SK-N-SH (cell line): Measurements from ENCODE around the gene CSKMT. TPM values are rescaled to one million over a fixed set of nuclear protein-coding genes. Genes with fewer than 3 reads are reported as not detected.

Experiments
- CTCF ChIA-PET: fragments of 300-600, 350-600 bp; formaldehyde crosslinking; extraction: SDS; loops from one replicate; lab custom pipeline; 2021; lab: Yijun Ruan, JAX
- POLR2A ChIA-PET: fragments of 350-600 bp; sonication (Branson Sonifier 250); formaldehyde crosslinking; extraction: SDS; loops from one replicate; lab custom pipeline; 2020; ENCODE audit warnings: antibody characterized with exemption, inconsistent platforms; lab: Yijun Ruan, JAX
- DNase-seq: peaks from one replicate; pipeline ENCODE4 v3.0.0; 2012
- H2AFZ ChIP-seq: fragments of 200-600 bp; sonication (generic); 2 replicates; pipeline ENCODE4 v1.8.1; 2016; ENCODE audit warnings: antibody characterized with exemption, mild to moderate bottlenecking, low read depth
- H3F3A ChIP-seq: fragments of 200-600 bp; sonication (generic); replicated peaks from 2 replicates; pipeline ENCODE3; 2016; ENCODE audit warnings: antibody characterized with exemption, mild to moderate bottlenecking; ENCODE audit not compliant: insufficient read depth
- H3K27ac ChIP-seq, 2 experiments: fragments of 200-500 bp in 1 of 2; fragments of 200-600 bp in 1 of 2; sonication (Bioruptor generic) in 1 of 2; sonication (generic), shearing (Covaris generic) in 1 of 2; 2 replicates each; pipeline versions ENCODE4 v1.5.1 to v1.6.1; 2014 to 2016; ENCODE audit warnings: low read depth in 2 of 2, inconsistent platforms in 1 of 2, low read length in 1 of 2, mild to moderate bottlenecking in 1 of 2, mixed read lengths in 1 of 2
- H3K27me3 ChIP-seq: fragments of 200-600 bp; sonication (generic), shearing (Covaris generic); 2 replicates; pipeline ENCODE4 v1.6.1; 2016; ENCODE audit warnings: mixed run types; ENCODE audit not compliant: insufficient read depth
- H3K36me3 ChIP-seq, 2 experiments: fragments of 200-500 bp in 1 of 2; fragments of 200-600 bp in 1 of 2; sonication (Bioruptor generic) in 1 of 2; sonication (generic) in 1 of 2; replicated peaks in 1 of 2; 2 replicates each; pipeline versions ENCODE3 to v1.5.1; 2014 to 2016; ENCODE audit warnings: low read length in 1 of 2, mild to moderate bottlenecking in 1 of 2; ENCODE audit not compliant: insufficient read depth in 2 of 2, control insufficient read depth in 1 of 2
- H3K4me1 ChIP-seq, 2 experiments: fragments of 200-500 bp in 1 of 2; fragments of 200-600 bp in 1 of 2; sonication (Bioruptor generic) in 1 of 2; sonication (generic), shearing (Covaris generic) in 1 of 2; 2 replicates each; pipeline versions ENCODE4 v1.5.1 to v1.6.1; 2014 to 2016; ENCODE audit warnings: low read depth in 1 of 2, low read length in 1 of 2, mixed run types in 1 of 2; ENCODE audit not compliant: insufficient read depth in 2 of 2, control insufficient read depth in 1 of 2
- H3K4me2 ChIP-seq: fragments of 200-600 bp; sonication (generic), shearing (Covaris generic); 2 replicates; pipeline ENCODE4 v1.6.1; 2017; ENCODE audit warnings: mixed run types
- H3K4me3 ChIP-seq, 2 experiments: fragments of 200-500 bp in 1 of 2; fragments of 200-600 bp in 1 of 2; sonication (Bioruptor generic) in 1 of 2; sonication (generic), shearing (Covaris generic) in 1 of 2; 2 replicates each; pipeline versions ENCODE4 v1.5.1 to v1.8.1; 2014 to 2016; ENCODE audit warnings: low read depth in 2 of 2, inconsistent platforms in 1 of 2, low read length in 1 of 2, mild to moderate bottlenecking in 1 of 2, mixed read lengths in 1 of 2, moderate library complexity in 1 of 2
- H3K79me2 ChIP-seq: fragments of 200-600 bp; sonication (generic); 2 replicates; pipeline ENCODE4 v1.8.1; 2017; ENCODE audit warnings: mild to moderate bottlenecking; ENCODE audit not compliant: insufficient read depth
- H3K9ac ChIP-seq: fragments of 200-600 bp; sonication (generic); 2 replicates; pipeline ENCODE4 v1.6.1; 2017; ENCODE audit warnings: mixed run types
- H3K9me2 ChIP-seq: fragments of 200-600 bp; sonication (generic); 2 replicates; pipeline ENCODE4 v1.6.1; 2017; ENCODE audit warnings: mixed run types
- H3K9me3 ChIP-seq: fragments of 200-600 bp; sonication (generic); 2 replicates; pipeline ENCODE4 v1.6.1; 2017; ENCODE audit warnings: mixed run types, mild to moderate bottlenecking, moderate library complexity
- H4K20me1 ChIP-seq: fragments of 200-600 bp; sonication (generic); 2 replicates; pipeline ENCODE4 v1.6.1; 2017; ENCODE audit warnings: mild to moderate bottlenecking, mixed run types; ENCODE audit not compliant: insufficient read depth
- FOSL2 ChIP-seq: IDR thresholded peaks from 2 replicates; pipeline ENCODE4 v1.4.0; 2012; ENCODE audit warnings: low read depth, mild to moderate bottlenecking, moderate library complexity, borderline replicate concordance
- FOXJ3 ChIP-seq: sonication (generic); formaldehyde crosslinking; IDR thresholded peaks from 2 replicates; pipeline ENCODE4 v1.5.1; 2020; ENCODE audit warnings: mild to moderate bottlenecking, missing genetic modification reagents
- FOXM1 ChIP-seq: IDR thresholded peaks from 2 replicates; pipeline ENCODE4 v1.4.0; 2012; ENCODE audit warnings: low read depth, mild to moderate bottlenecking
- GABPA ChIP-seq: IDR thresholded peaks from 2 replicates; pipeline ENCODE4 v1.4.0; 2012; ENCODE audit warnings: low read depth, mild to moderate bottlenecking
- JUND ChIP-seq: IDR thresholded peaks from 2 replicates; pipeline ENCODE4 v1.4.0; 2012
- POLR2AphosphoS5 ChIP-seq: IDR thresholded peaks from 2 replicates; pipeline ENCODE4 v1.6.1; 2012; ENCODE audit warnings: low read depth, low read length
- RAD21 ChIP-seq: IDR thresholded peaks from 2 replicates; pipeline ENCODE4 v1.6.1; 2012; ENCODE audit warnings: mild to moderate bottlenecking, low read length
- RCOR1 ChIP-seq: fragments of 150-350 bp; IDR thresholded peaks from 2 replicates; pipeline ENCODE4 v1.6.1; 2017; ENCODE audit warnings: antibody characterized with exemption, low read length
- TAF1 ChIP-seq: IDR thresholded peaks from 2 replicates; pipeline ENCODE4 v1.6.1; 2012; ENCODE audit warnings: low read depth, mild to moderate bottlenecking, low read length, moderate library complexity, borderline replicate concordance
- WGBS: methylation state at CpG from one replicate; pipeline ENCODE4 v1.1.6; 2017; ENCODE audit warnings: low lambda C conversion rate; 5-methylcytosine and 5-hydroxymethylcytosine counted together
- polyA plus RNA-seq, 3 experiments: library from polyadenylated mRNA; depleted of rRNA; stranded (reverse); fragments of >200 nt; gene quantifications; 2 replicates each; pipeline ENCODE4 v1.2.3, GENCODE V29; 2012
- TF ChIP-seq, protein P1 (sequence below): fragments of 200-600 bp; sonication (generic); IDR thresholded peaks from 2 replicates; pipeline ENCODE4 v1.6.1; 2017; ENCODE audit warnings: antibody characterized with exemption, mild to moderate bottlenecking, moderate library complexity
- TF ChIP-seq, protein P2 (sequence below): fragments of 150-350 bp; IDR thresholded peaks from 2 replicates; pipeline ENCODE4 v1.6.1; 2017; ENCODE audit warnings: antibody characterized with exemption, low read length, low read depth, borderline replicate concordance

The CSKMT gene
- polyA plus RNA-seq, 1 of the 3 experiments (the other 2 are of a cell fraction): 11.1 TPM

DNA sequence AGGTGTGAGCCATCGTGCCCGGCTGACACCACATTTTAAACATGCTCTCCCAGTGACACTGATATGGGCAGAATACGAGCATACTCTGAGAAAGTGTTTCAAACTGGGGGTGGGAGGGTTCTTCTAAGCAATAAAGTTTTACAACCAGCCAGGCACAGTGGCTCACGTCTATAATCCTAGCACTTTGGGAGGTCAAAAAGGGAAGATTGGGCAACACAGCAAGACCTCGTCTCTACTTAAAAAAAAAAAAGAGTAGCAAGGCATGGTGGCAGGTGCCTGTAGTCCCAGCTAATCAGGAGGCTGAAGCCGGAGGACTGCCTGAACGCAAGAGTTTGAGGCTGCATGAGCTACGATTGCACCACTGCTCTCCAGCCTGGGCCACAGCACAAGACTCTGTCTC, 20.9 kb upstream of the CSKMT start:
- H4K20me1 ChIP-seq: 0 out of 2 replicates have a peak, but pooled peaks cover 5% of the 10 kb centered on the region
- no peak overlapping the region for H3K4me2 ChIP-seq
- H3K27ac ChIP-seq: no peak overlapping the region
- 97% methylated on average over 8 of the region's 8 CpGs for WGBS
- TF ChIP-seq FOXM1: no peak
- TF ChIP-seq, protein P1, sequence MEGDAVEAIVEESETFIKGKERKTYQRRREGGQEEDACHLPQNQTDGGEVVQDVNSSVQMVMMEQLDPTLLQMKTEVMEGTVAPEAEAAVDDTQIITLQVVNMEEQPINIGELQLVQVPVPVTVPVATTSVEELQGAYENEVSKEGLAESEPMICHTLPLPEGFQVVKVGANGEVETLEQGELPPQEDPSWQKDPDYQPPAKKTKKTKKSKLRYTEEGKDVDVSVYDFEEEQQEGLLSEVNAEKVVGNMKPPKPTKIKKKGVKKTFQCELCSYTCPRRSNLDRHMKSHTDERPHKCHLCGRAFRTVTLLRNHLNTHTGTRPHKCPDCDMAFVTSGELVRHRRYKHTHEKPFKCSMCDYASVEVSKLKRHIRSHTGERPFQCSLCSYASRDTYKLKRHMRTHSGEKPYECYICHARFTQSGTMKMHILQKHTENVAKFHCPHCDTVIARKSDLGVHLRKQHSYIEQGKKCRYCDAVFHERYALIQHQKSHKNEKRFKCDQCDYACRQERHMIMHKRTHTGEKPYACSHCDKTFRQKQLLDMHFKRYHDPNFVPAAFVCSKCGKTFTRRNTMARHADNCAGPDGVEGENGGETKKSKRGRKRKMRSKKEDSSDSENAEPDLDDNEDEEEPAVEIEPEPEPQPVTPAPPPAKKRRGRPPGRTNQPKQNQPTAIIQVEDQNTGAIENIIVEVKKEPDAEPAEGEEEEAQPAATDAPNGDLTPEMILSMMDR: no peak
- TF ChIP-seq RAD21: no peak
- no peak for TF ChIP-seq FOSL2
- TF ChIP-seq RCOR1: no peak
- TF ChIP-seq TAF1: no peak
- no peak for TF ChIP-seq JUND
- no peak for TF ChIP-seq FOXJ3 (CRISPR knock-in tag)
- TF ChIP-seq, protein P2, sequence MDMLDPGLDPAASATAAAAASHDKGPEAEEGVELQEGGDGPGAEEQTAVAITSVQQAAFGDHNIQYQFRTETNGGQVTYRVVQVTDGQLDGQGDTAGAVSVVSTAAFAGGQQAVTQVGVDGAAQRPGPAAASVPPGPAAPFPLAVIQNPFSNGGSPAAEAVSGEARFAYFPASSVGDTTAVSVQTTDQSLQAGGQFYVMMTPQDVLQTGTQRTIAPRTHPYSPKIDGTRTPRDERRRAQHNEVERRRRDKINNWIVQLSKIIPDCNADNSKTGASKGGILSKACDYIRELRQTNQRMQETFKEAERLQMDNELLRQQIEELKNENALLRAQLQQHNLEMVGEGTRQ: no peak
- no peak overlapping the region for H3K9ac ChIP-seq
- H3K79me2 ChIP-seq: peaks cover 70% of the 10 kb centered on the region
- H3K9me2 ChIP-seq: no peaks in the 10 kb centered on the region
- peaks cover 5 to 8% of the 10 kb centered on the region in 2 experiments; a peak in 2 of 4 replicates for H3K4me1 ChIP-seq
- peaks cover 5% of the 10 kb centered on the region for H3F3A ChIP-seq
- H3K9me3 ChIP-seq: no peaks in the 10 kb centered on the region
- ChIA-PET POLR2A (interaction anchor here (1.0 to 7.3 kb wide), 2 partner anchors 9 to 20 kb away, joined by 3 to 52 read pairs; partner anchors contain the start of genes C11orf98, CSKMT and INTS5), CTCF (interaction anchor here (1.4 kb wide), 1 partner anchor 15 kb away, joined by 3 read pairs; no protein-coding TSS in a partner anchor)
- H3K27me3 ChIP-seq: no peaks in the 10 kb centered on the region
- H2AFZ ChIP-seq: no peak overlapping the region
- no peak for DNase-seq
- H3K4me3 ChIP-seq: no peak overlapping the region
- peaks cover 19 to 45% of the 10 kb centered on the region in 2 experiments for H3K36me3 ChIP-seq

DNA sequence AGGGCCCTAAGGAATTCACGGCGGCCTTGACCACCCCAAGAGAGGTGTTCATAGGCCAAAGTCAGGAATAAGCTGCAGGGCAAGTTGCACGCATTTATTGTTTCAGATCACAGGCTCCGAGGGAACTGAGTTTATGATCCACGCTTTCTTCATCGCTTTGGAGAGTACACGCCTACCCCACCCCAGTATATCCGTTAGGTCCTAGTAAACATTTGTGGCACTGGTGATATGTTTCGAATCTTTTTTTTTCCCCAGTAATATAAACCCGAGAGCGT, 19.5 kb upstream of the CSKMT start:
- H3K9ac ChIP-seq: peak overlapping the region; percentile 97
- ChIA-PET CTCF (interaction anchor here (0.6 to 1.6 kb wide), 6 partner anchors 20 to 251 kb away, joined by 3 to 5 read pairs (median 4); partner anchors contain the start of genes C11orf98, CSKMT and SLC3A2), POLR2A (interaction anchor here (0.5 to 7.3 kb wide), 8 partner anchors 19 to 1402 kb away, joined by 3 to 52 read pairs (median 4); partner anchors contain the start of genes C11orf98, CSKMT, LBHD1 and MTA2)
- 0 out of 2 replicates have a peak, but pooled peaks cover 5% of the 10 kb centered on the region for H4K20me1 ChIP-seq
- H3K27me3 ChIP-seq: no peaks in the 10 kb centered on the region
- H3F3A ChIP-seq: peaks cover 5% of the 10 kb centered on the region
- DNase-seq: peak; percentile 24
- peak overlapping the region; percentile 77 to 88 for H3K27ac ChIP-seq
- H3K79me2 ChIP-seq: peaks cover 63% of the 10 kb centered on the region
- H3K36me3 ChIP-seq: peaks cover 21 to 39% of the 10 kb centered on the region in 2 experiments
- no peaks in the 10 kb centered on the region for H3K9me2 ChIP-seq
- WGBS: 10% methylated on average over 11 of the region's 11 CpGs
- H3K4me3 ChIP-seq: peak overlapping the region; percentile 78 to 87
- peaks cover 5 to 8% of the 10 kb centered on the region in 2 experiments; a peak in 2 of 4 replicates for H3K4me1 ChIP-seq
- TF ChIP-seq POLR2AphosphoS5 (no peak), GABPA (no peak)
- TF ChIP-seq, protein P1: no peak
- TF ChIP-seq, all 33 proteins: peak for 0
- no peak overlapping the region for H2AFZ ChIP-seq
- H3K4me2 ChIP-seq: peak overlapping the region; percentile 92
- H3K9me3 ChIP-seq: no peaks in the 10 kb centered on the region
